ENCODE measurements around the gene HSBP1L1.

Gene HSBP1L1

DNA sequence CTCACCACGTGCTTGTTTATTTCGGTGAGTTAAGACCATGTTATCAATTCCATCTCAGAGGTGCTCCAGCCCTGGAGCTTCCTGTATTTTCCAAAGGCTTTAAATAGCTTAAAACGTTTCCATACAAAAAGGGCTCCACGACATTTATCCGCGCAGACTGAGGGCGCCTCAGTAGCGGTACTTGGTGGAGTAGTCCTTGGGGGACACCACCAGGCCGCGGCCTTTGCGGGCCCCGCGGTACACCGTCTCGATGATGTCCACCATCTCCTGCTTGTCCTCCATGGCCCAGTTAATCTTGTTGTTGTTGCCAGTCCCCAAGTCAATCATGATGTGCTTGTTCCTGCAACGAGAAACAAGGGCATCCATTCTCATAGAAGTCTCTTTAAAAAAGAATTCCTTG is 9.1 kb downstream of the HSBP1L1 start:
- TF ChIP-seq, protein P1, sequence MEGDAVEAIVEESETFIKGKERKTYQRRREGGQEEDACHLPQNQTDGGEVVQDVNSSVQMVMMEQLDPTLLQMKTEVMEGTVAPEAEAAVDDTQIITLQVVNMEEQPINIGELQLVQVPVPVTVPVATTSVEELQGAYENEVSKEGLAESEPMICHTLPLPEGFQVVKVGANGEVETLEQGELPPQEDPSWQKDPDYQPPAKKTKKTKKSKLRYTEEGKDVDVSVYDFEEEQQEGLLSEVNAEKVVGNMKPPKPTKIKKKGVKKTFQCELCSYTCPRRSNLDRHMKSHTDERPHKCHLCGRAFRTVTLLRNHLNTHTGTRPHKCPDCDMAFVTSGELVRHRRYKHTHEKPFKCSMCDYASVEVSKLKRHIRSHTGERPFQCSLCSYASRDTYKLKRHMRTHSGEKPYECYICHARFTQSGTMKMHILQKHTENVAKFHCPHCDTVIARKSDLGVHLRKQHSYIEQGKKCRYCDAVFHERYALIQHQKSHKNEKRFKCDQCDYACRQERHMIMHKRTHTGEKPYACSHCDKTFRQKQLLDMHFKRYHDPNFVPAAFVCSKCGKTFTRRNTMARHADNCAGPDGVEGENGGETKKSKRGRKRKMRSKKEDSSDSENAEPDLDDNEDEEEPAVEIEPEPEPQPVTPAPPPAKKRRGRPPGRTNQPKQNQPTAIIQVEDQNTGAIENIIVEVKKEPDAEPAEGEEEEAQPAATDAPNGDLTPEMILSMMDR (IDR thresholded peaks at IDR 0.05; ENCODE audit: borderline replicate concordance, insufficient read depth, low read depth, low read length) = no peak
- no peak overlapping the region for H3K4me3 ChIP-seq (ENCODE audit: low read depth, low read length)

DNA sequence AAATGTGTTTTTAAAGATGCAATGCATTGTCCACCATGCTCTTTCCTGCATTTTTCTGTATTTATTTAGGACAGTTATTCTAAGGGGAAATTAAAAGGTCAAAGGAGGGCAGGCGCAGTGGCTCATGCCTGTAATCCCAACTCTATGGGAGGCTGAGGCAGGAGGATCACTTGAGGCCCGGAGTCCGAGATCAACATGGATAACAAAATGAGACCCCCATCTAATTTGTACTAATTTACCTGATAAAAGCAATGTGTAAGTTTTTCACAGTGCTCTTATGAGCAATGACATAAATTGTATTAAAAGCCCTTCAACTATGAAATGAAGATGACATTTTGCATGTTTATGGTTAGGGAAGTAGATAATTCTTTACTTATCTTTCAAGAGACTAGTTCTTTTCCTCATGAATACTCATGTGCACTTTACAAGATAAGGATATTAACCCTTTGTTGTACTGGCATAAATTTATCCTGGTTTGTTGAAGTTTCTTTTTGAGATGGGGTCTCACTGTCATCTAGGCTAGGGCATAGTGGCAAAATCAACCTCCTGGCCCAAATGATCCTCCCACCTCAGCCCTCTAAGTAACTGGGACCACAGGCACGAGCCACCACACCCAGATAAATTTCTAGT is 9.7 kb downstream of the HSBP1L1 start:
- no peak overlapping the region for H3K4me3 ChIP-seq (ENCODE audit: low read depth, low read length)
- TF ChIP-seq, protein P1 (IDR thresholded peaks at IDR 0.05; ENCODE audit: borderline replicate concordance, insufficient read depth, low read depth, low read length) = no peak

DNA sequence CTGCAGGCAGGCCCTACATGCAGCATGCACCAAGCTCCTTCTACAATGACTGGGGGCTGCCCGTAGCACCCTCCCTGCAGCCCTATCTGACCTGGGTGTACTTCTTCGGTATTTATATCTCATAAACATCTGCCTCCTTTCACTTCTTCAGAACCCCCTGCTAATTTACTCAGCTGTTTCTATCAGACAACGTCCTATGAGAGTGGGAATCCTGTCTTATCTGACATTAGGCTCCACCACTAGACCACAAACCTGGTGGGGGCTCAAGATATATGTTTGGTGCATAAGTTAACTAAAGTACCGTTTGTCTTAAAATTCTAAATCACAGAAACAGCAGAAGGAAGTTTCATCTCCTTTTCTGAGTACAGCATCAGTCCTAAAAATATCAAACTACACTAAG is 10.6 kb downstream of the HSBP1L1 start:
- no peak overlapping the region for H3K4me3 ChIP-seq (ENCODE audit: low read depth, low read length)
- TF ChIP-seq, protein P1 (IDR thresholded peaks at IDR 0.05; ENCODE audit: borderline replicate concordance, insufficient read depth, low read depth, low read length) = no peak

DNA sequence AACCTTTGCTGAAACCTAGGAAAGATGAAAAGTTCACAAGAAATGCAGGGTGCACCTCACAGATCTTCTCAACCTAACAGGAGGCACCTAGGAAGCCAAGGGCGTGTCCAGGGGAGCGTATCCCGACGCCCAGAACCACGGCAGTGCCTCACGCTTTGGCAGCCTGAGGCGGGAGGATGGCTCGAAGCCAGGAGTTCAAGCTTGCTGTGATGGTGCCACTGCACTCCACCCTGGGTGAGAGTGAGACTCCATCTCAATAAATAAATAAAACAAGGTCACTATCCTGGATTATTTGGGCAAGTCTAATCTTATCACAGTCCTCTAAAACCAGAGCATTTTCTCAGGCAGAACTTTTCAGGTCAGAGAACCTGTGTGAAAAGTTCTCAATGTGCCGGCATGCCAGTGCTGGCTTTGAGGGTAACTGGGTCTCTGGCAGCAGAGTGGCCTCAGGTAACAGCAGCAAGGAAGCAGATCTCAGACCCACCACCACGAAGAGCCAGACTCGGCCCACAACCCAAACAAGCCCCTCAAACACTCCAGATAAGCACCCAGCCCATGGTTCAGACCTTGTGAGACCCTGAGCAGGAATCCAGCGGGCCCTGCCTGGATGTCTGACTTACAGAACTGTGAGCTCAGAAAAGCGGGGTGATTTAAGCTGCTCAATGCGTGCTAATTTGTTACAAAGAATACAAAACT is 11.7 kb downstream of the HSBP1L1 start:
- no peak overlapping the region for H3K4me3 ChIP-seq (ENCODE audit: low read depth, low read length)
- TF ChIP-seq, protein P1 (IDR thresholded peaks at IDR 0.05; ENCODE audit: borderline replicate concordance, insufficient read depth, low read depth, low read length) = no peak

DNA sequence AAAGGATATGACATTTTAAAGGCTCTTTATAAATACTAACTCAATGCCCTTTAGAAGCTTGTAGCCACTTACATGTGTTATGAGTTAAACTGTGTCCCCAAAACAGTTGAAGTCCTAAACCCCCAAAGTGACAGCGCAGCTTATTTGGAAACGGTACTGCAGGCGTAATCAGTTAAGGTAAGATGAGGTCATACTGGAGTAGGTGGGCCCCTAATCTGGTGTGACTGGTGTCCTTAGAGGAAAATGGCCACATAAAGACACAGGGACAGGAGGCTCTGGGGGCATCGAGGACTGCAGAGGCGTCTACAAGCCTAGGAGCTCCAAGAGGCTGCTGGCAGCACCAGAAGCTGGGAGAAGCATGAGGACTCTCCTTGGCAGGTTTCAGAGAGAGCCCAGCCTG is 15.4 kb downstream of the HSBP1L1 start:
- TF ChIP-seq, protein P1 (IDR thresholded peaks at IDR 0.05; ENCODE audit: borderline replicate concordance, insufficient read depth, low read depth, low read length) = no peak

DNA sequence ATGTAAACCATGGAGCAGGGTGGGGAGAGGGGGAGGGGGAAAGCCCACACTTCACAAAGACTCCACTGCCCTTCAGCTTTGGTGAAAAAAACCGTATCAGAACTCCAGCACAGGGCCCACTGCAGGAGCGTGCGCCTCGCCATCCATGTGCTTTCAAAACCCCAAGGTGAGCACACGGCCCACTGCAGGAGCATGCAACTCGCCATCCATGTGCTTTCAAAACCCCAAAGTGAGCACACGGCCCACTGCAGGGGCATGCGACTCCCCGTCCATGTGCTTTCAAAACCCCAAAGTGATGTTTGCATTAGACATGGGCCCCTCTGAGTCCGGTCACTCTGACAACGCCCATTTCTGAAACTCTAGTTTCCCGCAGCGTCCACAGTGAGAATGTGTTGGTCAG is 16.1 kb downstream of the HSBP1L1 start:
- H3K4me3 ChIP-seq (ENCODE audit: low read depth, low read length) = no peak overlapping the region
- TF ChIP-seq, protein P1 (IDR thresholded peaks at IDR 0.05; ENCODE audit: borderline replicate concordance, insufficient read depth, low read depth, low read length) = no peak

More for the DNA sequence above, 15.4 kb downstream of the HSBP1L1 start:
- H3K4me3 ChIP-seq (ENCODE audit: low read depth, low read length) = no peak overlapping the region

DNA sequence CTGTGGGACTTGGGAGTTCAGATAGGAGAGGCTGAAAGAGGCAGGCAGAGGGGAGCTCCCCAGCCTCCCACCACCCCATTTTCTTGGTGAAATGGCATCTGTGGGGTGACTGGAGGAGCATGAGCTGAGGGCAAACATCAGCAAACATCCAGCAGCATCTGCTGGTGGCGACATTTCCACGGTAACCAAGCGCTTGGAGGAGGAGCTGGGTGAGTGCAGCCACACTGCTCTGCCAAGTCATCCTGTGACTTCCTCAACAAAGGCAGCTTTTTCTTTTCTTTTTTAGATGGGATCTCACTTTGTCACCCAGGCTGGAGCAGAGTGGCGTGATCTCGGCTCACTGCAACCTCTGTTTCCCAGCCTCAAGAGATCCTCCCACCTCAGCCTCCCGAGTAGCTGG is 18.3 kb downstream of the HSBP1L1 start:
- H3K4me3 ChIP-seq (ENCODE audit: low read depth, low read length) = no peak overlapping the region
- TF ChIP-seq, protein P1 (IDR thresholded peaks at IDR 0.05; ENCODE audit: borderline replicate concordance, insufficient read depth, low read depth, low read length) = no peak

Data from GM12875 (cell line).